Kidney capillary endothelial cell (primary cell): ENCODE results near the gene ATL3.
"Not testable (repeated sequence)": the region's sequence is repeated elsewhere in the genome, so short reads cannot be mapped to it uniquely, and the experiment has no call there.

Experiments used
- DNase-seq: peaks from one replicate; pipeline ENCODE4 v3.0.0-alpha.2; 2018; ENCODE audit warnings: low spot score

The ATL3 gene

GRCh38 chr11:63589000-63589399 lies 82.2 kb downstream of the ATL3 start:
- DNase-seq, result no peak

- DNase-seq, result no peak
These were observed 84.6 kb downstream of the ATL3 start for GRCh38 chr11:63586451-63587166.

GRCh38 chr11:63583357-63583677 lies 87.9 kb downstream of the ATL3 start:
- DNase-seq, result no peak

- DNase-seq, result not testable (repeated sequence)
These were observed 90.0 kb downstream of the ATL3 start for GRCh38 chr11:63581224-63581623.

GRCh38 chr11:63578882-63579281 lies 92.3 kb downstream of the ATL3 start:
- DNase-seq, result not testable (repeated sequence)

- DNase-seq, result no peak
These were observed 96.1 kb downstream of the ATL3 start for GRCh38 chr11:63574856-63575602.
